A549 (cell line): ENCODE data around the gene PGK1. TPM values are rescaled to one million over a fixed set of nuclear protein-coding genes. Genes with fewer than 3 reads are reported as not detected.
"Not testable (repeated sequence)": the region's sequence is repeated elsewhere in the genome, so short reads cannot be mapped to it uniquely, and the experiment has no call there.

Source experiments
- ATAC-seq, 2 experiments: fragments of 200-7000 bp in 1 of 2; fragments of >200 bp in 1 of 2; cut with Nextera tagmentation in 1 of 2; cut with Tn5 transposase in 1 of 2; 3 replicates each; pipeline versions ENCODE4 v1.8.0 to v1.9.1; 2018 to 2020; ENCODE audit warnings: mild to moderate bottlenecking in 1 of 2, moderate library complexity in 1 of 2
- CTCF ChIA-PET: fragments of 300-600 bp; sonication (Branson Sonifier 250); formaldehyde crosslinking; extraction: SDS; loops from one replicate; lab custom pipeline; 2021; ENCODE audit warnings: antibody characterized with exemption, inconsistent platforms; lab: Yijun Ruan, JAX
- POLR2A ChIA-PET: fragments of 350-600 bp; formaldehyde crosslinking; extraction: SDS; loops from one replicate; lab custom pipeline; 2021; ENCODE audit warnings: antibody characterized with exemption, inconsistent platforms; lab: Yijun Ruan, JAX
- DNase-seq, 2 experiments: peaks; one replicate each; pipeline versions ENCODE4 v3.0.0 to v3.0.0-alpha.2; 2011 to 2016; ENCODE audit warnings: low read depth in 1 of 2, low spot score in 1 of 2
- FAIRE-seq: peaks from 2 replicates; lab custom pipeline; 2011; peaks lifted over from hg19 to GRCh38; lab: Jason Lieb, UNC
- H3K27ac ChIP-seq, 2 experiments: fragments of >200 bp; sonication (Bioruptor Twin); formaldehyde crosslinking; 3 replicates each; pipeline ENCODE4 v1.5.1; 2016 to 2017
- H3K4me1 ChIP-seq: fragments of >200 bp; sonication (Bioruptor Twin); formaldehyde crosslinking; 3 replicates; pipeline ENCODE4 v1.6.1; 2016
- H3K4me2 ChIP-seq: fragments of >200 bp; sonication (Bioruptor Twin); formaldehyde crosslinking; 3 replicates; pipeline ENCODE4 v1.6.1; 2016
- H3K4me3 ChIP-seq: fragments of >200 bp; sonication (Bioruptor Twin); formaldehyde crosslinking; 3 replicates; pipeline ENCODE4 v1.5.1; 2016
- H3K9me3 ChIP-seq: fragments of >200 bp; sonication (Bioruptor Twin); formaldehyde crosslinking; 3 replicates; pipeline ENCODE4 v1.6.1; 2016
- ATOH8 ChIP-seq: fragments of 250-450 bp; sonication (Bioruptor Pico); IDR thresholded peaks from 2 replicates; pipeline ENCODE4 v1.5.0; 2020; ENCODE audit warnings: low read depth, mild to moderate bottlenecking, moderate library complexity
- BCL3 ChIP-seq: fragments of >200 bp; sonication (Bioruptor Twin); formaldehyde crosslinking; IDR thresholded peaks from 3 replicates; pipeline ENCODE4 v1.6.1; 2016
- BHLHE40 ChIP-seq: IDR thresholded peaks from 2 replicates; pipeline ENCODE4 v1.6.1; 2012; ENCODE audit warnings: low read depth, low read length, inconsistent platforms
- CEBPB ChIP-seq, 2 experiments: fragments of >200 bp in 1 of 2; sonication (Bioruptor Twin) in 1 of 2; formaldehyde crosslinking in 1 of 2; IDR thresholded peaks; 2 replicates each; pipeline ENCODE4 v1.6.1; 2012 to 2016
- E2F6 ChIP-seq: IDR thresholded peaks from 2 replicates; pipeline ENCODE4 v1.6.1; 2012; ENCODE audit warnings: low read depth, borderline replicate concordance
- EHF ChIP-seq: fragments of 250-450 bp; sonication (Bioruptor Pico); IDR thresholded peaks from 2 replicates; pipeline ENCODE4 v1.5.0; 2020; ENCODE audit warnings: mild to moderate bottlenecking
- EHMT2 ChIP-seq: fragments of 200-600 bp; sonication (generic); IDR thresholded peaks from 2 replicates; pipeline ENCODE4 v1.6.1; 2016; ENCODE audit warnings: antibody characterized with exemption, low read depth, mild to moderate bottlenecking, moderate library complexity
- FOSB ChIP-seq: fragments of 250-450 bp; sonication (Bioruptor Pico); IDR thresholded peaks from 2 replicates; pipeline ENCODE4 v1.5.0; 2020; ENCODE audit warnings: mild to moderate bottlenecking, moderate library complexity
- HEYL ChIP-seq: fragments of 250-450 bp; sonication (Bioruptor Pico); IDR thresholded peaks from 2 replicates; pipeline ENCODE4 v1.8.0; 2021; ENCODE audit warnings: mild to moderate bottlenecking, moderate library complexity
- HMGXB4 ChIP-seq: fragments of 250-450 bp; sonication (Bioruptor Pico); IDR thresholded peaks from 2 replicates; pipeline ENCODE4 v1.5.0; 2021; ENCODE audit warnings: mild to moderate bottlenecking, moderate library complexity, borderline replicate concordance
- HOXB13 ChIP-seq: fragments of 250-450 bp; sonication (Bioruptor Pico); IDR thresholded peaks from 2 replicates; pipeline ENCODE4 v1.5.0; 2020; ENCODE audit warnings: low read depth, mild to moderate bottlenecking, moderate library complexity
- JUN ChIP-seq, 2 experiments: fragments of >200 bp; sonication (Bioruptor Twin); formaldehyde crosslinking; IDR thresholded peaks; 2 replicates in 1 of 2; 3 replicates in 1 of 2; pipeline ENCODE4 v1.6.1; 2016 to 2017
- MAFK ChIP-seq: fragments of 450-650 bp; IDR thresholded peaks from 2 replicates; pipeline ENCODE4 v1.6.1; 2014; ENCODE audit not compliant: partially characterized antibody
- NR3C1 ChIP-seq: fragments of >200 bp; sonication (Bioruptor Twin); formaldehyde crosslinking; IDR thresholded peaks from 3 replicates; pipeline ENCODE4 v1.6.1; 2017
- PHF8 ChIP-seq: fragments of 200-600 bp; sonication (generic); IDR thresholded peaks from 2 replicates; pipeline ENCODE4 v1.6.1; 2016; ENCODE audit warnings: low read depth, mild to moderate bottlenecking, antibody characterized with exemption, moderate library complexity, borderline replicate concordance
- RNF2 ChIP-seq: fragments of 200-600 bp; sonication (generic); IDR thresholded peaks from 2 replicates; pipeline ENCODE4 v1.6.1; 2016; ENCODE audit warnings: low read depth, mild to moderate bottlenecking, antibody characterized with exemption, moderate library complexity, borderline replicate concordance
- TFCP2L1 ChIP-seq: fragments of 250-450 bp; sonication (Bioruptor Pico); IDR thresholded peaks from 2 replicates; pipeline ENCODE4 v1.5.0; 2021; ENCODE audit warnings: mild to moderate bottlenecking
- ZC3H11A ChIP-seq: fragments of 450-650 bp; IDR thresholded peaks from 2 replicates; pipeline ENCODE4 v1.6.1; 2014; ENCODE audit warnings: antibody characterized with exemption, mild to moderate bottlenecking
- ZFP36 ChIP-seq: fragments of 450-650 bp; IDR thresholded peaks from 2 replicates; pipeline ENCODE4 v1.6.1; 2014; ENCODE audit warnings: borderline replicate concordance; ENCODE audit not compliant: partially characterized antibody
- ZNF302 ChIP-seq: fragments of 250-450 bp; sonication (Bioruptor Pico); IDR thresholded peaks from 2 replicates; pipeline ENCODE4 v1.9.0; 2021; ENCODE audit warnings: inconsistent platforms, mild to moderate bottlenecking, moderate library complexity
- ZSCAN20 ChIP-seq: fragments of 250-450 bp; sonication (Bioruptor Pico); IDR thresholded peaks from 2 replicates; pipeline ENCODE4 v1.8.0; 2022; ENCODE audit warnings: mild to moderate bottlenecking, moderate library complexity
- WGBS: methylation state at CpG from one replicate; pipeline ENCODE4 v1.1.6; 2017; ENCODE audit errors: missing lambda C conversion rate; 5-methylcytosine and 5-hydroxymethylcytosine counted together
- polyA plus RNA-seq, 4 experiments: library from polyadenylated mRNA; depleted of rRNA in 3 of 4; stranded (reverse); fragments of >200 nt; fragmentation: RNase III in 1 of 4; extraction: RNeasy Plus Mini Kit Qiagen cat#74134 plus additional on column Dnase treatment in 1 of 4; gene quantifications; 2 replicates in 3 of 4; 3 replicates in 1 of 4; pipeline ENCODE4 v1.2.3, GENCODE V29; 2011 to 2017

Gene PGK1
- polyA plus RNA-seq, 2 of the 4 experiments (the other 2 are of a cell fraction) = 351 to 689 TPM

GRCh38 chrX:78075787-78076389, 28.2 kb upstream of the PGK1 start:
- H3K9me3 ChIP-seq = peaks cover 12% of the 10 kb centered on the region
- POLR2A ChIA-PET = no interaction called here
- no peak for FAIRE-seq
- TF ChIP-seq ATOH8 (CRISPR knock-in tag) (no peak), HMGXB4 (CRISPR knock-in tag) (no peak), MAFK (no peak), ZNF302 (CRISPR knock-in tag) (no peak), CEBPB (IDR thresholded peaks at IDR 0.05) (no peak), EHF (CRISPR knock-in tag) (no peak), ZSCAN20 (CRISPR knock-in tag) (no peak), BHLHE40 (no peak), TFCP2L1 (CRISPR knock-in tag) (no peak), NR3C1 (no peak), HEYL (no peak), PHF8 (no peak), E2F6 (no peak), ZFP36 (no peak), HOXB13 (CRISPR knock-in tag) (no peak), EHMT2 (no peak), FOSB (CRISPR knock-in tag) (no peak), JUN (IDR thresholded peaks at IDR 0.05) (no peak), RNF2 (no peak), BCL3 (no peak)
- peaks cover 8% of the 10 kb centered on the region; the same call in 2 of the 3 replicates for H3K4me1 ChIP-seq
- H3K4me3 ChIP-seq = no peak overlapping the region
- ATAC-seq = no peak
- CTCF ChIA-PET = interaction anchor here (1.2 kb wide), 1 partner anchor 16 kb away, joined by 3 read pairs; no protein-coding TSS in a partner anchor
- no peak for DNase-seq
- 43% methylated on average over 5 of the region's 5 CpGs for WGBS
- no peak overlapping the region for H3K4me2 ChIP-seq
- no peak overlapping the region for H3K27ac ChIP-seq

GRCh38 chrX:78081413-78081812, 22.6 kb upstream of the PGK1 start:
- DNase-seq, H3K27ac ChIP-seq, ATAC-seq, H3K9me3 ChIP-seq, H3K4me2 ChIP-seq, H3K4me3 ChIP-seq, H3K4me1 ChIP-seq, POLR2A ChIA-PET, CTCF ChIA-PET, FAIRE-seq: not testable (repeated sequence)
- TF ChIP-seq ZC3H11A = peak; percentile 54
- 84% methylated on average over 6 of the region's 6 CpGs for WGBS
